HG03354 (cell line): ENCODE data around the gene TMEM125.

Experiments
- ATAC-seq: cut with Tn5 transposase; IDR thresholded peaks from one replicate; pipeline ENCODE4 v1.9.1; 2021; ENCODE audit warnings: mild to moderate bottlenecking; ENCODE audit not compliant: unreplicated experiment, poor library complexity, severe bottlenecking

The TMEM125 gene

DNA sequence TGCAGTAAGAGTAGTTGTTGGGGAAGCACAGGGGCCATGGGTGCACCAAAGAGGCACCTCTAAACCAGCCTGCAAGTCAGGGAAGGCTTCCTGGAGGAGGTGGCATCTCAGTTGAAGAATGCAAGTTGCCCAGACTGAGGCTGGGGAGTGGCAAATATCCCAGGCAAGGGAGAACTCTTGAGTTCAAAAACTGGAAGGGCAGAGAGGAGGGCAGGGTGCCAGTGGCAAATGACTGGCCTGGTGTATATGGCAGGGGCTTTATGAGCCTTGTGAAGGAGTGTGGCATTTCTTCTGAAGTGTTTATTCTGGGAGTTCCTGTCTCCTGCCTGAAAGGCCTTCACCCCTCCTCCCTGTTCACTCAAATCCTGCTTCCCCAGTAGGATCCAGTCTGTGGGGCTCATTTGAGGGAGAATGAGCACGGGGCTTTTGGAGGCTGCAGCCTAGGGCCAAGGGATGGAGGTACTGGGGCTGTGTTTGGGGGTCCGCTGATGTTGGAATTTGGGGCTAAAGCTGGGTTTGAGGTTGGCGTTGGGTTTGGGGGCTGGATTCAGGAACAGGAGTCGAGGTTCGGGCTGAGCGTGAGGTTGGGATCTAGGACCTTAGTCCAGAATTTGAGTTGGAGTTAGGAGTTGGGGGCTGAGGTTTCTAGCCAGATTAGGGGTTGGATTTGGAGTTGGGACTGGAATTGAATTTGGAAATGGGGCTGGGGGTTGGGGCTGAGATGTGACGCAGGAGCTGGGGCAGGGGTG, at the start of gene TMEM125:
Gene TMEM125 (plus strand): TSS at position 357 of the 749 bp plus-strand sequence. CDS start 2,740 bp downstream, outside the sequence.
- ATAC-seq: no peak

- peak; percentile 80 for ATAC-seq
Measured at GRCh38 chr1:43220905-43221778, 48.6 kb upstream of the TMEM125 start.

- ATAC-seq: no peak
Measured at GRCh38 chr1:43221797-43222196, 48.0 kb upstream of the TMEM125 start.

GRCh38 chr1:43222879-43223278, 46.9 kb upstream of the TMEM125 start:
- no peak for ATAC-seq

GRCh38 chr1:43225168-43225567, 44.6 kb upstream of the TMEM125 start:
- ATAC-seq: no peak

DNA sequence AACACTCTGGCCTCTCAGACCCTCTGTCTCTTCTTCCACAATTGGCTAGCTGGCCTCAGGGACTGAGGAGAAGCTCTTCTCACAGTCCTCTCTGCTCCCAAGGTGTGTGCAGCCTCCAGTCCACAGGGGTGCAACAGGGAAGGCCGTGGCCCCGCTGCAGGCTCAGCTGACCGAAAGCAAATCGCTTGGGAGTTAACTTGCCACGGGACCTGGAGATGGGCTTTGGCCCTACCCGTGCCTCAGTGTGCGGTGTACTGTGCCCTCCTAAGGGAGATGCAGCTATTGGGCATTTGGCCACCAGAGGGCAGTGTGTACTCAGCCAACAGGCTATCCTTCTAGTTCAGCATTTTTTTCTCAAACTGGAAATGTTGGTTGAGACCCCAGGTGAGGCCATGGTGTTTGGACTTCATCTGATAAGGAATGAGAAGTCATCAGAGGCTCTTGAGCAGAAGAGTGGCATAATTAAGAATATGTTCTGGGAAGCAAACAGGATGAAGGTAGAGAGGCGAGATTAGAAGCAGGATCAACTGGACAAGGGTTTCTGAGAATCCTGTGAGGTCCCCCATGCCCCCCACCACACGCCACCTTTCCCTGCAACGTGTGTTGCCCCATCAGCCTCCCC, 42.5 kb upstream of the TMEM125 start:
- no peak for ATAC-seq

DNA sequence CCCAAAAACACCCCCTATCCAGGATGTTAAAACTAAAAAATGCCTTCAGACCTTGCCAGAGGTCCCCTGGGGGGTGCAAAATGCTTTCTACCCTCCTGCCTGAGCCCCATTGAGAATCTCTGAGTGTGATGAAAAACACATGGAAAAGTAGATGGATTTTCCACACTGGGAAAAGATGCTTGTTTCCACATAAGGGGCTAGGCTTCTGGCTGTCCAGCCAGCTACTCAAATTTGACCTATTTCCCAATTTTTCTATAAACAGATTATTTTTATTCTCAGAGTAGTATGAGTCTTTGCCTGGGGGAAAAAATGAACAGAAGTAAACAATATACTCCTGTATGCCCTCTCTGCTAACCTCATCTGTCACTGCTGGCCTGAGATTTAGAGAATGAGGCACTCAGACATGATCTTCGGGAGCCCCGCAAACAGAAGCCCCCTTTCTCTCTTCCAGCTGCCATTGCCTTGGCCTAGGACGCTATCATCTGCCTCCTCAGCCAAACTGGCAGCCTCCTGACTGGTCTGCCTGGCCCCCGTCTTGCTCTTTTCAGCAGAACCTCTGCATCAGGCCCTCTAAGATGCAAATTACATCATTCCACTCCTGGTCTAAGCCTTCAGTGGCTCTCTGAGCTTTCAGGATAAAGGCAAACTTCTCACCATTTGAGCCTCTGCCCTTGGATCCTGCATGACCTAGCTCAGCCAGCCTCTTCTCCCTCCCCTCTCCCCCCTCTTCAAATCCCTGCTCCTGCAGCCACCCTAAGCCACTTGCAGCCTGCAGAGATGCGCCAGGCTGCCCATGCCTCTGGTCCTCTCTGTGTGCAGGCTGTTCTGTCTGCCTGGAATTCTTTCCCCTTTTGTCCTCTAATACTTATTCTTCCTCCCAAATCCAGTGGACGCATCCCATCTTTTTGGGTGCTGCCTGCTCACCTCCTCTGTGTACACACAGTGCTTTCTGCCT, 39.7 kb upstream of the TMEM125 start:
- no peak for ATAC-seq

DNA sequence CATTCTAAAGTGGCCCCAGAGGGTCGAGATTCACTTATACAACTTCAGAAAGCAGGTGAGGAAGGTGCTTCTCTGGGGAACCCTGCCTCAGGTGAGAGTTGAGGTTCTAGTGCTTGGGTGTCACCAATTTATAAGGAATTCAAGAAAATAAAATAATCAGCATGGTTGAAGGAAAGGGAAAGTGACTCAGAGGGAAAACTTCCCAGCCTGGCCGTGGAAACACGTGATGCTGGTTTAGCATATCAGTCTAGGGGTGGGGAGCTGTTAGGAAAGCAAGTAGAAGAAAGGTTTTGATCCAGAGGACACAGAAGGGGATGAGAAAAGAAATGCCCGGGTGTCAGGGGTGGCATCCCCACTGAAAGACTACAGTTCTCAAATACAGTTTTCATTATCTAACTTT, 37.7 kb upstream of the TMEM125 start:
- ATAC-seq: no peak

DNA sequence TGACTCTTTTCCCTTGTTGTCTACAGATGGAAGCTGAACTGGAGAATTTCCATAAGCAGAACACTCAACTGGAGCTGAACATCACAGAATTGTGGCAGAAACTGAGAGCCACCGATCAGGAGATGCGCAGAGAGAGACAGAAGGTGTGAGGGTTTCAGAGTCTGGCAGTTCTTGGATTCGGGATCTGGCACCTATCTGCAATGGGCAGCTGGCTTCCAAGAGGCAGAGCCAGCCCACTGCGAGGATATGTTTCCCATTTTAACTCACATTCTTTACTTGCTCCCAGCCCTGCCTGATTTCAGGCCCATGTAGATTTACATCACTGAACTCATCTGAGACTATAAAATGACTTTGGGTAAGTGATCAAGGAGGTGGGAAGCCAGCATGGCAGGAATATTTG, 37.3 kb upstream of the TMEM125 start:
- no peak for ATAC-seq

GRCh38 chr1:43233631-43234030, 36.2 kb upstream of the TMEM125 start:
- ATAC-seq: no peak

DNA sequence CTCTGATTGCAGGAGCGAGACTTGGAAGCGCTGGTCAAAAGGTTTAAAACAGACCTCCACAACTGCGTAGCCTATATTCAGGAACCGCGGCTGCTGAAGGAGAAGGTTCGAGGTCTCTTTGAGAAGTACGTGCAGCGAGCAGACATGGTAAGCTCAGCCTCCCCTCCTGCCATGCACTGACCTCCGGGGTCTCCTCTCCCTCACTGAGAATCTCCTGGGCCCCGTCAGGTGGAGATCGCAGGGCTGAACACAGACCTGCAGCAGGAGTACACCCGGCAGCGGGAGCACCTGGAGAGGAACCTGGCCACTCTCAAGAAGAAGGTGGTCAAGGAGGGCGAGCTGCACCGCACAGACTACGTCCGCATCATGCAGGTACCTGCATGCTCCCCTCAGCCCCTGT, 35.5 kb upstream of the TMEM125 start:
- ATAC-seq: no peak

DNA sequence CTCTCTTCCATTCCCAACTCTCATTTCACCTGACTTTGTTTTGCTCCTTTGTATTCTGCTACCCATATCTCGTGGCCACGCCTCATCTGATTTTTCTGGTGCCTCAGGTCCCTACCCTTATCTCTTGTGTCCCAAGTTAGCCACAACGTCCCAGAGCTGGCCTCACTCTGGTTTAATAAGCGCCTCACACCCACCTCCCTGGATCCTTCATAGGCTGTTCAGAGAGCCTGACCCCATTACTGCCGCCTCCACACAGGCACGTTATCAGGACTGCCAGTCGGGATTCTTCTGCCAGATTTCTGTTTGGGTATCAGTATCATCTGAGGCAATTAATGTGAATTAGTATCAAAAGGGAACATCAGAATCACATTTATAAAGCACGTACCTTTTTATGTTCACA, 34.7 kb upstream of the TMEM125 start:
- ATAC-seq: no peak

DNA sequence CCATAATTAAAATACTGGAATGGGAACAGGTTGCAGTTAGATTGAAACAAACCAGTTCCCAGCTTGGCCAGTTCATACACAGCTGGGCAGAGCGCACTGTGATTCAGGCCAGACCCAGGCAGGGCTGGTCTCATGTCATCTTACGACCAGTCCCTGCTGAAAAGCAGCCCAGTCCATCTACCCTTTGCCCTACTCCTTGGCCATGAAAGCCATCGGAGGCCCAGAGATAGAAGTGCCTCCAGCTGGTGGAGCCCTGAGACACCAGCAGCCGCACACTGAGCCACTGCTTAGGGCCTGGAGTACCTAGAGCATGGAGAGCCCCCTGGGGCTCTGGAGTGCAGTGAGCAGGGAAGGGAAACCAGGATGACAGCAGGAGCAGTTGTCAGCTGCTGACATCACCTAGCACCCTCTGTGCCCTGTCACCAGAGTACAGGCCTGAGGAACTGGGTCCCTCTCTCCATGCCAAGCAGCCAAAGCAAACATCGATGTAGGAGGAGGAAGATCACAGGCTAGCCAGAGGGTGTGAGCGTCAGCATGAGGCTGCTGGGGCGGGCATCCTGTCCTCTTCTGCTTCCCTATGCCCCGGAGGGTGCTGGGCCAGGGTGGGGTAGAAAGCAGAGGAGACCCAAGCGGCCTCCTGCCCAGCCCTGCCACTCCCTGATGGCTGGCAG, 34.2 kb upstream of the TMEM125 start:
- no peak for ATAC-seq

- no peak for ATAC-seq
Measured at GRCh38 chr1:43237121-43237520, 32.7 kb upstream of the TMEM125 start.

- ATAC-seq: no peak
Measured at GRCh38 chr1:43238085-43238484, 31.7 kb upstream of the TMEM125 start.

GRCh38 chr1:43238991-43239469, 30.8 kb upstream of the TMEM125 start:
- peak; percentile 35 for ATAC-seq

- ATAC-seq: peak; percentile 86
Measured at GRCh38 chr1:43239484-43239883, 30.3 kb upstream of the TMEM125 start.

GRCh38 chr1:43241413-43241836, 28.4 kb upstream of the TMEM125 start:
- no peak for ATAC-seq

DNA sequence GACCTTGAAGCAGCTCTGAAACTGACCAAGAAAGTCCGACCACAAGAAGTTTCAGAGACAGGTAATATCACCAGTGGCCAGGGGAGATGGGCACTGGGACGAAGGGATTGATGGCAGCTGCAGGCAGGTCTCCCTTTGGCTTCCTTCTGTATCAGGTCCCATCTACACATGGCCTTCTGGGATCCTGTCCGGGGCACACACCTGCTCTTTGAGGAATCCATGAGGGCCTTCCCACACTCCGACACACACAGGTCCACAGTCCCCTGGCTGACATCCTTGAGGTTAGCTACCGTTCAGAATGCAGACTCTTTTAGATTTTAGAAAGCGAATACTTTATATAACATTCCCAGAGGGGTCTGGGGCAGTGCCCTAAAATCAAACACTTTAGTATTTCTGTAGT, 26.5 kb upstream of the TMEM125 start:
- no peak for ATAC-seq
